GM21717 (cell line): Measurements from ENCODE around the gene SAMD7.

Source experiments
- ATAC-seq: cut with Tn5 transposase; IDR thresholded peaks from one replicate; pipeline ENCODE4 v1.9.1; 2021; ENCODE audit warnings: mild to moderate bottlenecking, moderate library complexity; ENCODE audit not compliant: unreplicated experiment

Gene SAMD7, protein sequence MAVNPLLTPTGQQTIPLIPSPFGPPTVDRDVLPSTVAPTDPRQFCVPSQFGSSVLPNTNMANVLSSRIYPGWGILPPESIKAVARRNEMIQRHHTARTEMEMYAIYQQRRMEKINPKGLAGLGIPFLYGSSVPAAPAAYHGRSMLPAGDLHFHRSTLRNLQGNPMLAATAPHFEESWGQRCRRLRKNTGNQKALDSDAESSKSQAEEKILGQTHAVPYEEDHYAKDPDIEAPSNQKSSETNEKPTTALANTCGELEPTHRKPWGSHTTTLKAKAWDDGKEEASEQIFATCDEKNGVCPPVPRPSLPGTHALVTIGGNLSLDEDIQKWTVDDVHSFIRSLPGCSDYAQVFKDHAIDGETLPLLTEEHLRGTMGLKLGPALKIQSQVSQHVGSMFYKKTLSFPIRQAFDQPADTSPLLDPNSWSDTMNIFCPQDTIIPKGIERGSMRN

DNA sequence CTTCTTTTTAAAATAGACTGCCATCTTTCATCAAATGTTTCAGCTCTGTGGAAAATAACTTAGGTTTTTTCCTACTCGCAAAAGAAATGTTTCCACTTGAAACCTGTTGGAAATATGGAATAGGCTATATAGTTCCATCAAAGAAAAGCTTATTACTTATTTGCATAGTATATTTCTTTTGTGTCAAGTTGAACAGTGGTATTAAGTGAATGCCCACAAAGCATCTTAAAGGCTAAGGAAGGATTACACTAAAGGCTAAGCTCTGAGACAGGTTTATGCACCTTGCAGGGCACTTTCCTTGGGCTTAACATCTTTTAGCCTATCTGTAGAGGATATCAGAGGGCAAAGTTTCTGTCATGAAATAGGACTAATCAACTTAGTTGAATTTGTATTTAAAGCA, at the start of gene SAMD7:
Gene SAMD7, plus strand, starts transcription at position 301 of the 400 bp plus-strand sequence. CDS start 7,927 bp downstream, outside the sequence.
- no peak for ATAC-seq

DNA sequence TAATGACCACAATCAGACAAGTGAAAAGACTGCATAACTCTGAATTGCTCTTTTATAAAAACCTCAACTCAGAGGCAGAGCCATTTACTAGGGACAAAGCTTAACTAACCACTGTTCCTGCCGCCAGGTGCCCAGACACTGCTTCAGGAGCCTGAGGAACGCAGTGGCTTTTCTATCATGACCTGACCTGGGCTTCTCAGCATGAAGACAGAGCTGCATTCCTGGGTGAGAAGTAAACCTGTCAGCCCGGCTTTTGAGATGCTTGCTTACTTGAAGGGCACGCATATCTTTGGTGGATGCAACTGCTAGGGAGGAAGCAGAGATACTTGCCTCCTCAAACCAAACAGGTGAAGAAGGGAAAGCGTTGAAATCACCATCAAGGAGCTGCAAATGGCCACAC, 49.5 kb upstream of the SAMD7 start:
- no peak for ATAC-seq

DNA sequence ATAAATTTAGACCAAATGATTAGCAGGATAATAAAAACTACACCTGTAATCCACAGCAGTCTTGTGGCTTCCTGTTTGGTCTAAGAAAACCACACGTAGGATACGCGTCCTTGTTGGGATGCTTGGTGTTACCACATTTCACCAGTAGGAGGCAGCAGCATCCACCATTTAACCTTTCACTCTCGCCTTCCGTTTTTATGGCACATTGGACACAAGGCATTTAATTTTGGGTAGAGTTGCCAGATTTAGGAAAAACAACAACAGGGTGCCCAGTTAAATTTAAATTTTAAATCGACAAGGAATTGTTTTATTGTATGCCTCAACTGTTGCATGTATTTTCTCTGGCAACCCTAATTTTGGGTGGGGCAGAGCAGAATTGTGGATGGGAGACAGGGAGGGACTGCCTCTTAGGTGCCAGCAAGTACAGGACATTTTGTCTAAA, 47.9 kb upstream of the SAMD7 start:
- ATAC-seq, result peak; percentile 64

DNA sequence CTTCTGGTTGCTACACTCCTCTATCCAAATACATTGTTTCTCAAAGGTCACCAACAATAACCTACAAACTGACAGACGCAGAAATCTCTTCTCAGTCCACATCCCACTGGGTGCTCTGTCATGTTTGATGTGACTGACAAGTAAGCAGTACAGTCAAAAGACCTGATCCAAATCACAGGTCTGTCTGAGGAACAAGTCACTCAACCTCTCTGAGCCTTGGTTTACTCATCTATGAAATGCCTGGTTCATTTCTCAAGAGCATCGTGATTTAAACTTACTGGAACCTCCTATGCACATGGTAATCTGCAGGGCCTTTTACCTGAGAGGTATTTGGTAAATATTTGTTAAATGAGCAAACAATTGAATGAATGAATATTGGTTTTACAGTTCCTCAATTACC, 47.1 kb upstream of the SAMD7 start:
- ATAC-seq, result no peak

DNA sequence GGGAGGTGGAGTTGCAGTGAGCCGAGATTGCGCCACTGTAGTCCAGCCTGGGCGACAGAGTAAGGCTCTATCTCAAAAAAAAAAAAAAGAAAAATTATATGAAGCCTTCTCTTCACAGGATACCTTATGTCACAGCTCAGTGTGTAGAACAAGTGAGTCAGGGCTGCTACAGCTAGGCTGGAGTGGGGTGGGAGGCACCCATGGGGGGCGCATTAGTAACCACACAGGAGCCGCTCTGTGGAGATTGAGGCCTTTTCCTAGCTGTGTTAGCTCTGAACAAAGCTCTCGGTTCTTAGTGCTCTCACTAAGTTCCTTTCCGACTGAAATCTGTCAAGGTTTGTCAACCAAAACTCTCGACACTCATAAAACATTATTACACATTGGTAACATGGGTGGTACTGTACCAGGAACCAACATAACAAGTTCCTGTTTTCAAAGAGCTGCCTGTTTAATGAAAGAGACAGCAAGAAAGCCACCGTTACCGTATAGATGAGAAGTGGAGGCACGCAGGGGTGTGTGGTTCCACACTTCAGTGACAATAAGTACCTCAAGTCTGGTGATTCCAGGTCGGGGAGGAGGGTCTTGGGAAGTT, 46.1 kb upstream of the SAMD7 start:
- ATAC-seq, result peak; percentile 48

DNA sequence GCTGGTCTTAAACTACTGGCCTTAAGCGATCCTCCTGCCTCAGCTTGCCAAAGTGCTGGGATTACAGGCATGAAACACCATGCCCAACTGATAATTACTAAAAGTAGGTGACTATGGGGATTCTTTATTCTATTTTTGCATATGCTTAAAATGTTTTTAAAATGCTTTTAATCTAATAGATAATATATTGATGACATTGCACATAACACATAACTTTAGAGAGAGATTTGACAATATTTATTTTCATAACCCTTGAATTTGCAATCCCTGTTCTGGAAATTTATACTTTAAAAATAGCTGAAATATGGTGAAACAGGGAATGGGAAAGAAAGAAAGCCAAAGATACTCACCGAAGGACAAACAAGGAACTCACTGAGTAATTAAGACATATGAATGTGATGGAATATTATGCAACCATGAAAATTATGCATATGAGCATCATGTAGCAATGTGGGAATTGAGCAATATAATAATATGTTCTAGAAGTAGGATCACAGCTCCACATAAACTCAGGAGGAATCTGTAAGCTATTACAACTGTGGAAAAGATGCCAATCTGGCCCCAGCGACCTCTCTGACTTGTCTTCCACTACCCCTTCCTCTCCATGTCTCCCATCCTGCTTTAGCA, 43.7 kb upstream of the SAMD7 start:
- ATAC-seq, result no peak

DNA sequence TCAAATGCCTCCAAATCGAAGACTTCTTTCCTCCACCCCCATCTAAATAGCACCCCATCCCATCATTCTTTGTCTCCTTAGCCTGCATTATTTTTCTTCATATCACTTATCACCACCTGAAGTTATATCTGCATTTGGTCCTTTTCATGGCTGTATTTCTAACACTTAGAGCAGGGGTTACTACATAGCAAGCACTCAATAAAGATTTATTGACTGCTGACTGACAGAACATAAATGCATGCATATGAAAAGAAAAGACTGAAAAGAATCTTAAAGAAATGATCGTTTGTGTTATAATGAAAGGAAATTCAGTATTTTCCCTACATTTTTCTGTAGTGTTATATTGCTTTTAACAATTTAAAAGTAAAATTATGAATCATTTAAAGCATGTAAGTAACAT, 43.0 kb upstream of the SAMD7 start:
- ATAC-seq, result no peak

DNA sequence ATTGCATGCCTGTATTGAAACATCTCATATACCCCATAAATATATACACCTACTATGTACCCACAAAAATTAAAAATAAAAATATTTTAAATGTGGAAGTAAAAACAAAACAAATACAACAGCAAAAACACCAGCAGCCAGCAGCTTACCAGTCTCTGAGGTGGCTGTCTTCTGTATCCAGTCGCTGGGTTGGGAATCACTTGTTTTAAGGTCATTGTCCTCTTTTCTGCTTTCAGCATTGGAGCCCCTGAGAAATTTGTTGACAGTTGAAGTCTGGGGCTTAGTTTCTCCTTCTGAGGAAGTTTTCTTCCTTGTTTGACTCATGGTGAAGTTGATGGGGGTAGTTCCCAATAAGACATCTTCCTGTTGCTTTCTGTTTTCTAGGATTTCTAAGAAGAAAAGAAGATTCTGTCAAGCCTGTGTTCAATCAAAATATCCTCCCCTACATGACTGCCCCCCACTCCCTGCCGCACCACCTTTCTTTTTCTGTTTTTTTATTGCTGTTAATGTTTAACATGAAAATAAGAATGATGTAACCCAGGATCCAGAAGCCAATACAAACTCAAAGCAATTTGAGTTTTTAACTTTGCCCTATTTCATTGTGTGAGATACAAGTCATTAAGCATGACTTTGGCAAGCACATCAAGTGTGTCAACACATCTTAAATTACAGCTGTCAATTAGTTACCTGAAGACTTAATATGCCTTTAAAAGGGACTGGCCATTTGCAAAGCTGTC, 41.7 kb upstream of the SAMD7 start, which contains the start of gene LRRC31:
Gene LRRC31, minus strand, starts transcription at position 452 of the 737 bp plus-strand sequence. Its CDS starts 128 bp downstream, at position 324.
- no peak for ATAC-seq

DNA sequence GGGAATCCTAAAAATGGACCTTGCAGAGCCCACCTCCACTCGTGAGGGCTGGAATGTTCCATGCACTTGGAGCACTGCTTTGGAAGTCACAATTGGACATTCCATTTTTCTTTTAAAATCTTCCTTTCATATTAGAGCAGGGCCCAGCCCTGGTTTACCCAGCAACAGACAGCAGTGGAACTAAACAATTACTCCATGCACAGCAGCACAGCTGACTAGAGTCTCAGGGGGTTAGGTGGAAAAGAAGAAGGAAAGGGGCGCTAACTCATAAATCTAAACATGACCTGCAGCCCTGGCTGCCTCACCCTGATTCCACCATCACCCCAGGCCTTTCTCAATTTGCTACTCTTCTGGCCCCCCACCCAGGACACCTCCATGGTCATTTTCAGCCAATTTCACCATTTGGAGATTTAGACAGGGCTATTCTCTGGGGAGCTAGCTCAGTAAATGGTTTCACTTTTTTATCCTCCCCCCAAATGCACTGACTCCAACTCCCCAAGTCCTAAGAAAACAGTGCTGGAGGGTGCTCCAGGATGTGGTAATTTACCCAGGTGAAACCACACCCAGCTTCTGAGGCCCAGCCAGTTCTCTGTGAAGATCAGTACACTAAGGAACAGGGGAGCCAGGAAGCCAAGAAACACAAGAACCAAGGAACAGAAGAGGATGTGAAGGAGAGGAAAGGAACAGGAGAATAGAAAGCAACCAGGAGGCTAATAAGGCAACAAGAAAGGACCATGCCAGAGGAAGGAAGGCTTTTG, 40.1 kb upstream of the SAMD7 start:
- ATAC-seq, result no peak

DNA sequence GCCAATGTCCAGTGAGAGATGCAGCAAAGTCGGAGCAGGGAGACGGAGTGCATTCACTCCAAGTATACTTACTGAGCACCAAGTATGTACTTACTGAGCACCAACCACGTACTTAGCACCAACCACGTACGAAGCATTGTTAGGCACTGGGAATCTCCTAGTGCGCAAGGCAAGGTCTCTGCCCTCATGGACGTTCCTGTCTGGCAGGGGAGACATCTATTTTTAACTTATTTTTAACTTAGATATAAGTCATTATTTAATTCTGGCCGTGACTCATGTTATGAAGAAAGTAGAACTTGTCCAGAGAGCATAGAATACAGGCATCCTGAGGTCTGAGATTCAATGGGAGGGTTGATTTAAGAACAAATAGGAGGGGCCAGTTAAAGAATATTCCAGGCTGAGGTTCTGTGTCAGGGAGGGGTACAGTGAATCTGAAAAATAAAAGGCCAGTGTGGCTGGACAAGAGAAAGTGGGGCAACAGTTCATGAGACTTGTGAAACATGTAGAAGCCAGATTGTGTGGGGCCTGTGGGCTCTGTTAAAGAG, 32.3 kb upstream of the SAMD7 start:
- no peak for ATAC-seq

DNA sequence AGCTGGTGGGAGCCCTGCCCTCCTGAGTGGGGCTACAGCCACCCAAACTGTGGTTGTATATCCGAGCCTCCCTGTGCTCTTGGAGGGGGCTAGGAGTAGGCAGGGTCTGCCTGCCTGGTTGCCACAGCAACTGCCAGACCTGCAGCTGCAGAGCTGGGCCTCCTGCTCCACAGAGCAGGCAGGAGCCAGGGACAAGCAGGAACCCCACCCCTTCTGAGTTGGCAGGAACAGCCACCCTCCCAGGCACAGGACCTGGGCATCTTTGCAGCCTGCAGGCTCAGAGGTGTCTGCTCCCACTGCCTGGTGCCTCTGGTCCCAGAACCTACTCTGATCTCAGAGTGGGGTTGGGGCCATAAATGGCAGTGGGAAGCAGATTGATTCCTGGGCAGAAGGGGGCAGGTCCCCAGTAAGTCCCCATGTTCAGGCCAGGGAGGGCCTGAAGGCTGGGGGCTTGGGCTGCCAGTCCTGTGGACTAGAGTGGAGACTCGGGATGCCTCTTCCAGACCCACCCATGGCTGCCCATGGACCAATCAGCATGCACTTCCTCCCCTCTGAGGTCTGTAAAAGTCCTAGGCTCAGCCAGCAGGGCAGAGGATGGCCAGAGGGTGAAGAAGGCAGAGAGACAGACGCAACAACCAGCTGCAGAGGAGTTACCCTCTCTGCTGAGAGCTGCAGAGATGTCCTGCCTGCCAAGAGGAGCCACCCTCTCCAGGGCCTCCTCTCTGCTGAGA, 31.4 kb upstream of the SAMD7 start:
- ATAC-seq, result no peak

DNA sequence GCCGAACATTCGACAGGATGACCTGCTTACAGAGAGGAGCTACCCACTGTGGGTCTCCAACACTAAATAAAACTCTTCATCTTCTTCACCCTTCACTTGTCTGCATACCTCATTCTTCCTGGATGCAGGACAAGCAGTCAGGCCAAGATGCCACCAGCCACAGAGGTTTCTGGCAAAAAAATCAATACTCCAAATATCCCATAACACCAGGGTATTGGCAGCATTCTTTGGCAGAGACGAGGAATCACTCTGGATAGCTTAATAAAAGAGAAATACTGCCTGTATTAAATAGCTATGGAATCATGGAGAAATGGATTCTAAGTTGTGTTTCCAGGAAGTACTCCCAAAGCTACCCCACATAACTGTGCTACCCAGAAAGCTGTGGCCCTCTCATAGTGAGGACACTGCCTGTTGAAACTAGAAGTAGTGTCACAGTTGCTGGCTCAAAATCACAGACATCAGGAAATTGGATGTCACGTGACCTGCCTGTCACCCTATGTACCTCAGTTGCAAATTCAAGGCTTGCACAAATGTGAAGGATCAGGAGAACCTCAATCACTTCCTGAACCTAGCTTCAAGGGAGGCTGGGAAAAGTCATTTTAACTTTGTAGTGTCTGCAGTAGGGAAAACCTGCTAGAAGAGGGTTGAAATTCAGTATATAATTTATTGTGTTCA, 30.7 kb upstream of the SAMD7 start:
- ATAC-seq, result no peak

DNA sequence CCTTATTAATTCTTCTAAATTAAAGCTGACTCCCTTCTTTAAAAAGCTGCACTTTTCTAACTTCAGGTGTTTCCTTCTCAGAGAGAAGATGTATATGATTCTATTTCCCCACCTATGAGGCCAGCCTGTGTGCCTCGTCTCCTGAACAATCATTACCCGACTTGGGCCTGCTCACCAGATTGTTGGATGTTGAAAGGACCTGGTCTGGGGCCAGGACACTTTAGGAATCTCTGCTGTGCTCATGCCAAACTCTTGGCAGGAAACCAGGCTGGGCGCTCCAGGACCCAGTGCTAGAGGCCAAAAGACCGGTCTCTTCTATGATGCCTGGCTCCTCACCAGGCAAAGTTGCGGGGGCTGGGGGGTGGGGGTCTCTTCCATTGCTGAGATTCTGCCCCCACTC, 24.7 kb upstream of the SAMD7 start:
- no peak for ATAC-seq

DNA sequence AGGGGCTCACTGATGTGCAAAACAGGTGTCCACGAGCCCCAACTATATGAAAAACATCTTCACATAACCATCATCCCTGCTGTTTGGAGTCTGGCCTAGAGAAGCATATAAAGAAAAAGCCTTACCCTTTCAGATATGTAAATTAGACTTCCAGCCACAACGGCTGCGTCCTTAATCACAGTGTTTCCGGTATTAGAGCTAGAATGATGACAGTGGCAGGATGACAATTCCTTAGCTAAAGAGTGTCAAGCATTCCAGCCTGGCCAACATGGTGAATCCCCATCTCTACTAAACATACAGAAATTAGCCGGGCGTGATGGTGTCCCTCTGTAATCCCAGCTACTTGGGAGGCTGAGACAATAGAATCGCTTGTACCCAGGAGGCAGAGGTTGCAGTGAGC, 19.5 kb upstream of the SAMD7 start:
- no peak for ATAC-seq

DNA sequence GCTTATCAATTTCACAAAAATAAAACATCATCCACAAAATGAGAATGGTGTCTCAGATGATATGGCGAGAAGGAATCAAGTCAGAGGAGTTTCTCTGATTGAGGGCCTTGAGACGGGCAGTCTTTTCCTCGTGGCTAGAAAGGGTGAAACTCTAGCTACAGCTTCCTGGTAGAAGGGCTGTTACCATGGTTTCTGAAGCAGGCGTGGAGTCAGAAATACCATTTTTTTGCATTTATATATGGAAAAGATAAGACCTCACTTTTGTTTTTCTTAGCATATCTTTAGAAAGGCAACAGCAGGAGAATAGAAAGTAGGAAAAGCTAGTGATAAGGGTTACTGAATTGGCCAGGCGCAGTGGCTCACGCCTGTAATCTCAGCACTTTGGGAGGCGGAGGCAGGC, 17.3 kb upstream of the SAMD7 start:
- ATAC-seq, result no peak

DNA sequence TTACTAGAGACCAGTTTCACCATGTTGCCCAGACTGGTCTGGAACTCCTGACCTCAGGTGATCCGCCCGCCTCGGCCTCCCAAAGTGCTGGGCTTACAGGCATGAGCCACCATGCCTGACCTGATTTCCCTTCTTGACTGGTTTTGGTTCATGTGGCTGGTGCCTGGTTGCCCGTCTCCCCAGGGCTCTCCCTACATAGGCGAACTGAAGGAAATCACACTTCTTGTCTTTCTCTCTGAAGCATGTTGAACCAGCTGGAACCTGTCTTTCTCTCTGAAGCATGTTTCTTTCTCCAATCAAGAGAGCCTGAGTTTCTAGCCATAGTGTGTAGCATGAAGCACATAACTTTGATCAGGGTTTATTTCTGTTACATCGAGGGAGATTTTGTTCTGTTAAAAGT, 16.3 kb upstream of the SAMD7 start:
- ATAC-seq, result no peak

DNA sequence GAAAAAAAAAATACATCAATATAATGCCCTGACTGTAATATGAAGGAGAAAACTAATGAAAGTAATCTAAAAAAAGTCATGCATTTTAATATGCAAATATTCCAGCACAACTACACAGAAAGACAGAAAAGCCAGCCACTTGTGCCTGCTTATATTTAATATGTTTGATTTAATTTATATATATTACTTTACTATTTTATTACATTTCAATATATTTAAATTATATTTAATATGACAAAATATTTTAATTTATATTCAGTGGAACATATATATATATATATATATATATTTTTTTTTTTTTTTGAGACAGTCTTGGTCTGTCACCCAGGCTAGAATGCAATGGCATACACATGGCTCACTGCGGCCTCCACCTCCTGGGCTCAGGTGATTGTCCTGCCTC, 14.1 kb upstream of the SAMD7 start:
- no peak for ATAC-seq

DNA sequence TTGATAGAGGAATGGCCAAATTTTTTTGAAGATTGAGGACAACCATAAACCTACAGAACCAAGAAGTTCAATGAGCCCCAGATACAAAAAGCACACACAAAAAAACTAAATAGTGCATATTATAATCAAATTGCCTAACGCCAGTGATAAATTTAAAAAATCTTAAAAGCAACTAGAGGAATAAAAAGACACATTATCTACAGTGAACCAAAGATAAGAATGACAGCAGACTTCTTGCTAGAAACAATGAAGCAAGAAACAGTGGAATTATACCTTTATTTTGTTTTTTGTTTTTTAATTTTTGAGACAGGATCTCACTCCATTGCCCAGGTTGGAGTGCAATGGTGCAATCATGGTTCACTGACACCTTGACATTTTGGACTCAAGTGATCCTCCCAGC, 9.9 kb upstream of the SAMD7 start:
- ATAC-seq, result no peak

DNA sequence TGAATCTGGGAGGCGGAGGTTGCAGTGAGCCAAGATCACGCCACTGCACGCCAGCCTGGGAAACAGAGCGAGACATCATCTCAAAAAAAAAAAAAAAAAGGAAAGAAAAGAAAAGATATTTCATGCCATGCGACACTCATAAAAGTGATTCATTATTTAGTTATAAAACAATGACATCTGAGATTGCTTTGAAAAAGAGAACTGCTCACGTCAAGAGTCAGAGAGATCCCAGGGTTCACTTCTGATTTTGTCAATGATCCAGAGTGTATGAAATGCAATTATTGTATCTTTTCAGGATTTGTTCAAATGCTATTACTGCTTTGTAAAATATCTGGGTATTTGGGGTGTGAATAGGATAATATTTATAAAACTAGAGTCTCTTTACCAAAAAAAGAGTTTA, 6.0 kb upstream of the SAMD7 start:
- ATAC-seq, result no peak
